ENCODE measurements around the gene PRRG2. TPM values are rescaled to one million over a fixed set of nuclear protein-coding genes. Genes with fewer than 3 reads are reported as not detected.

The PRRG2 gene
- total and polyA plus RNA-seq, 9 of the 15 experiments (the other 6 are each of a cell fraction or from before 2014, with no cell fraction given), result 0.06 to 1.1 (median 0.33) TPM

GRCh38 chr19:49605605-49606004, 24.5 kb downstream of the PRRG2 start:
- Histone ChIP-seq H3K4me1 (replicated peaks in 1 of 2; ENCODE audit: control insufficient read depth in 2 of 2, insufficient read depth in 2 of 2, low read length in 2 of 2) (no peaks in the 10 kb centered on the region), H3K4me2 (ENCODE audit: insufficient read depth, low read length) (no peak overlapping the region), H3K27ac (ENCODE audit: extremely low read depth, low read depth, low read length) (no peak overlapping the region), H3K27me3 (ENCODE audit: control insufficient read depth in 2 of 2, insufficient read depth in 2 of 2, low read length in 2 of 2) (no peaks in the 10 kb centered on the region), H3K9me3 (replicated peaks; ENCODE audit: control insufficient read depth, insufficient read depth, low read depth, low read length) (no peaks in the 10 kb centered on the region), H3K9me1 (ENCODE audit: control insufficient read depth, insufficient read depth, low read length) (no peaks in the 10 kb centered on the region), H3K36me3 (ENCODE audit: control insufficient read depth, insufficient read depth, low read length) (peaks cover 74% of the 10 kb centered on the region; the same call in 2 of the 3 replicates), H2AFZ (ENCODE audit: low read depth, low read length) (no peak overlapping the region), H3K4me3 (no peak overlapping the region), H3K9ac (ENCODE audit: insufficient read depth in 1 of 2, low read depth in 2 of 2, low read length in 2 of 2) (no peak overlapping the region; a peak in 1 of 4 replicates), H4K20me1 (replicated peaks; ENCODE audit: control insufficient read depth, insufficient read depth, low read length) (0 out of 2 replicates have a peak, but pooled peaks cover 5% of the 10 kb centered on the region), H3K79me2 (ENCODE audit: control insufficient read depth, insufficient read depth, low read length) (peaks cover 3% of the 10 kb centered on the region; the same call in 1 of the 3 replicates)
- 95% methylated on average over 7 of the region's 7 CpGs for WGBS (ENCODE audit: insufficient coverage, low coverage, missing lambda C conversion rate)
- ChIA-PET POLR2A (interaction anchor here (0.6 to 1.6 kb wide), 2 partner anchors 11 to 452 kb away, joined by 6 read pairs; no protein-coding TSS in a partner anchor), CTCF (ENCODE audit: low intra/inter-chr PET ratio) (no interaction called here)
- BruUV-seq (replicated peaks), result no TSS peak
- intact Hi-C loops (cut with micrococcal nuclease) (no loop called here), in situ Hi-C loops (cut with MboI) (no loop called here)
- DNase-seq (ENCODE audit: extremely low read depth in 1 of 4, low spot score in 3 of 4) (no peak), ATAC-seq (no peak), FAIRE-seq (no peak)
- TF ChIP-seq PRDM10 (IDR thresholded peaks at IDR 0.05; ENCODE audit: partially characterized antibody) (no peak), FOXO4 (CRISPR knock-in tag; IDR thresholded peaks at IDR 0.05) (no peak)
